B cell (primary cell): ENCODE measurements around the gene SDK1. TPM values are rescaled to one million over a fixed set of nuclear protein-coding genes. Genes with fewer than 3 reads are reported as not detected.

Source experiments
- ATAC-seq: fragments of 200-7000 bp; cut with Tn5 transposase; one replicate; pipeline ENCODE4 v1.10.0; 2021; ENCODE audit warnings: low read depth, mild to moderate bottlenecking, moderate number of reproducible peaks, moderate library complexity
- CTCF ChIA-PET: fragments of 350-600 bp; sonication (Branson Sonifier 250); formaldehyde crosslinking; loops from one replicate; lab custom pipeline; 2021; ENCODE audit warnings: antibody characterized with exemption, inconsistent platforms; lab: Charles Lee
- POLR2A ChIA-PET: fragments of 350-600 bp; sonication (Branson Sonifier 250); formaldehyde crosslinking; loops from one replicate; lab custom pipeline; 2021; ENCODE audit warnings: antibody characterized with exemption; lab: Charles Lee
- DNase-seq: peaks from one replicate; pipeline ENCODE4 v3.0.0; 2013
- H2AFZ ChIP-seq: 2 replicates; pipeline ENCODE4 v1.6.1; 2012; ENCODE audit warnings: mild to moderate bottlenecking, low read depth, low read length; ENCODE audit not compliant: insufficient read depth, poor library complexity, severe bottlenecking
- H3K27ac ChIP-seq, 2 donors: 1 replicate in 1 of 2; 2 replicates in 1 of 2; pipeline ENCODE4 v1.5.1; 2012 to 2013; ENCODE audit warnings: low read length in 2 of 2, mild to moderate bottlenecking in 2 of 2, moderate library complexity in 1 of 2
- H3K27me3 ChIP-seq, 4 experiments: fragments of 200-600 bp in 1 of 4; sonication (generic) in 1 of 4; replicated peaks in 1 of 4; 1 replicate in 2 of 4; 2 replicates in 2 of 4; pipeline versions ENCODE4 v1.6.1 to v1.7.0; 2013 to 2016; ENCODE audit warnings: low read length in 3 of 4, mild to moderate bottlenecking in 2 of 4, mixed read lengths in 1 of 4, moderate library complexity in 1 of 4; ENCODE audit not compliant: insufficient read depth in 4 of 4, control insufficient read depth in 3 of 4; ENCODE audit errors: control extremely low read depth in 1 of 4
- H3K36me3 ChIP-seq, 2 experiments: replicated peaks in 1 of 2; 1 replicate in 1 of 2; 2 replicates in 1 of 2; pipeline versions ENCODE4 v1.6.1 to v1.7.1; 2013; ENCODE audit warnings: low read length in 1 of 2; ENCODE audit not compliant: insufficient read depth in 2 of 2, control insufficient read depth in 1 of 2; ENCODE audit errors: control extremely low read depth in 1 of 2, extremely low read depth in 1 of 2
- H3K4me1 ChIP-seq, 2 donors: fragments of 200-600 bp in 1 of 2; sonication (generic) in 1 of 2; 1 replicate in 1 of 2; 2 replicates in 1 of 2; pipeline versions ENCODE4 v1.5.1 to v1.6.1; 2013 to 2017; ENCODE audit warnings: low read length in 2 of 2; ENCODE audit not compliant: control insufficient read depth in 2 of 2, insufficient read depth in 2 of 2
- H3K4me2 ChIP-seq: replicated peaks from 2 replicates; pipeline ENCODE3; 2012; ENCODE audit warnings: mild to moderate bottlenecking, low read depth, low read length; ENCODE audit not compliant: poor library complexity, severe bottlenecking
- H3K4me3 ChIP-seq, 5 experiments: fragments of 200-600 bp in 1 of 5; sonication (generic) in 1 of 5; 1 replicate in 3 of 5; 2 replicates in 2 of 5; pipeline versions ENCODE4 v1.5.1 to v1.7.0; 2011 to 2016; ENCODE audit warnings: low read length in 4 of 5, mild to moderate bottlenecking in 4 of 5, low read depth in 2 of 5, control low read depth in 1 of 5, moderate library complexity in 1 of 5; ENCODE audit not compliant: insufficient read depth in 1 of 5; ENCODE audit errors: control extremely low read depth in 1 of 5, extremely low read depth in 1 of 5
- H3K79me2 ChIP-seq: fragments of 200-600 bp; sonication (generic); one replicate; pipeline ENCODE4 v1.6.0; 2016; ENCODE audit warnings: low read length; ENCODE audit not compliant: control insufficient read depth, insufficient read depth
- H3K9ac ChIP-seq: fragments of 200-600 bp; sonication (generic); 2 replicates; pipeline ENCODE4 v1.6.1; 2017; ENCODE audit warnings: mild to moderate bottlenecking, low read length, moderate library complexity
- H3K9me3 ChIP-seq, 3 donors: one replicate each; pipeline versions ENCODE4 v1.6.1 to v1.7.1; 2013; ENCODE audit warnings: low read length in 2 of 3; ENCODE audit not compliant: control insufficient read depth in 2 of 3, insufficient read depth in 1 of 3; ENCODE audit errors: control extremely low read depth in 1 of 3
- H4K20me1 ChIP-seq: 2 replicates; pipeline ENCODE4 v1.6.0; 2012; ENCODE audit warnings: mild to moderate bottlenecking, low read length; ENCODE audit not compliant: insufficient read depth, control insufficient read depth, poor library complexity, severe bottlenecking
- H3K27ac Mint-ChIP-seq: one replicate; pipeline ENCODE4 v1.8.0; 2021; ENCODE audit warnings: mixed read lengths
- H3K27me3 Mint-ChIP-seq: one replicate; pipeline ENCODE4 v1.8.0; 2021; ENCODE audit warnings: mixed read lengths
- H3K4me1 Mint-ChIP-seq: one replicate; pipeline ENCODE4 v1.8.0; 2021; ENCODE audit warnings: mixed read lengths
- H3K4me3 Mint-ChIP-seq: one replicate; pipeline ENCODE4 v1.8.0; 2021; ENCODE audit warnings: mixed read lengths
- H3K9me3 Mint-ChIP-seq: one replicate; pipeline ENCODE4 v1.8.0; 2022; ENCODE audit warnings: mixed read lengths; ENCODE audit not compliant: insufficient read depth
- CTCF ChIP-seq: fragments of 200-600 bp; IDR thresholded peaks from one replicate; pipeline ENCODE4 v1.8.0; 2022; ENCODE audit warnings: antibody characterized with exemption, mild to moderate bottlenecking
- EZH2 ChIP-seq: IDR thresholded peaks from 2 replicates; pipeline ENCODE4 v1.6.1; 2012; ENCODE audit warnings: borderline replicate concordance, low read depth, mild to moderate bottlenecking, moderate library complexity, low read length; ENCODE audit not compliant: insufficient read depth, poor library complexity, severe bottlenecking
- WGBS: methylation state at CpG from one replicate; pipeline ENCODE4 v1.1.5; 2013; ENCODE audit warnings: missing lambda C conversion rate; ENCODE audit not compliant: insufficient coverage; 5-methylcytosine and 5-hydroxymethylcytosine counted together
- intact Hi-C: fragments of 100-400 bp; cut with micrococcal nuclease; formaldehyde crosslinking; loops from one replicate; pipeline ENCODE4 v1.10.0; 2022
- polyA plus RNA-seq: library from polyadenylated mRNA; depleted of rRNA; stranded (reverse); fragments of >200 nt; gene quantifications from 2 replicates; pipeline ENCODE4 v1.2.3, GENCODE V29; 2012
- total RNA-seq, 2 donors: library from RNA; stranded (reverse); fragments of 120-200 nt in 1 of 2; gene quantifications; 1 replicate in 1 of 2; 2 replicates in 1 of 2; pipeline versions ENCODE4 v1.2.3 to v1.2.4, GENCODE V29; 2013 to 2022

The SDK1 gene
- total and polyA plus RNA-seq, 2 donors (not counting 1 experiment from before 2014, with no cell fraction given), result 0.73 to 2.0 TPM

GRCh38 chr7:3455806-3456595 is 154.9 kb downstream of the SDK1 start:
- H3K4me3 Mint-ChIP-seq, result no peak overlapping the region
- peaks cover 26% of the 10 kb centered on the region for H3K27me3 Mint-ChIP-seq
- H3K4me1 Mint-ChIP-seq, result no peaks in the 10 kb centered on the region
- Histone ChIP-seq H3K9ac (no peak overlapping the region), H3K4me3 (no peak overlapping the region), H3K79me2 (no peaks in the 10 kb centered on the region), H3K27me3 (peaks cover 0 to 5% (median 0%) of the 10 kb centered on the region in 4 experiments), H3K4me2 (no peak overlapping the region), H3K4me1 (no peaks in the 10 kb centered on the region), H4K20me1 (no peaks in the 10 kb centered on the region), H2AFZ (no peak overlapping the region), H3K9me3 (no peaks in the 10 kb centered on the region), H3K27ac (no peak overlapping the region), H3K36me3 (no peaks in the 10 kb centered on the region)
- ATAC-seq (no peak), DNase-seq (no peak)
- ChIA-PET POLR2A (no interaction called here), CTCF (interaction anchor here (0.5 kb wide), 1 partner anchor 183 kb away, joined by 3 read pairs; no protein-coding TSS in a partner anchor)
- intact Hi-C loops, result no loop called here
- no peak overlapping the region for H3K27ac Mint-ChIP-seq
- WGBS, result no CpG with 5 or more reads among the region's 1 CpG
- TF ChIP-seq EZH2 (no peak), CTCF (no peak)
- peaks cover 2% of the 10 kb centered on the region for H3K9me3 Mint-ChIP-seq

- Histone ChIP-seq H3K27me3 (peaks cover 0 to 4% (median 0%) of the 10 kb centered on the region in 4 experiments), H3K9me3 (no peaks in the 10 kb centered on the region), H3K4me3 (no peak overlapping the region), H3K9ac (no peak overlapping the region), H3K36me3 (no peaks in the 10 kb centered on the region), H2AFZ (no peak overlapping the region), H4K20me1 (no peaks in the 10 kb centered on the region), H3K4me2 (no peak overlapping the region), H3K79me2 (no peaks in the 10 kb centered on the region), H3K4me1 (no peaks in the 10 kb centered on the region), H3K27ac (no peak overlapping the region)
- Mint-ChIP-seq H3K4me1 (no peaks in the 10 kb centered on the region), H3K27ac (no peak overlapping the region), H3K9me3 (peaks cover 2% of the 10 kb centered on the region), H3K4me3 (no peak overlapping the region), H3K27me3 (peaks cover 37% of the 10 kb centered on the region)
- ChIA-PET POLR2A (no interaction called here), CTCF (no interaction called here)
- no peak for TF ChIP-seq EZH2
- TF ChIP-seq CTCF, result no peak
- WGBS, result no CpG with 5 or more reads among the region's 2 CpGs
- ATAC-seq, result no peak
- intact Hi-C loops, result no loop called here
- no peak for DNase-seq
Observed at GRCh38 chr7:3459111-3459510, 158.1 kb downstream of the SDK1 start.
